ENCODE results near the gene ST14.

DNA sequence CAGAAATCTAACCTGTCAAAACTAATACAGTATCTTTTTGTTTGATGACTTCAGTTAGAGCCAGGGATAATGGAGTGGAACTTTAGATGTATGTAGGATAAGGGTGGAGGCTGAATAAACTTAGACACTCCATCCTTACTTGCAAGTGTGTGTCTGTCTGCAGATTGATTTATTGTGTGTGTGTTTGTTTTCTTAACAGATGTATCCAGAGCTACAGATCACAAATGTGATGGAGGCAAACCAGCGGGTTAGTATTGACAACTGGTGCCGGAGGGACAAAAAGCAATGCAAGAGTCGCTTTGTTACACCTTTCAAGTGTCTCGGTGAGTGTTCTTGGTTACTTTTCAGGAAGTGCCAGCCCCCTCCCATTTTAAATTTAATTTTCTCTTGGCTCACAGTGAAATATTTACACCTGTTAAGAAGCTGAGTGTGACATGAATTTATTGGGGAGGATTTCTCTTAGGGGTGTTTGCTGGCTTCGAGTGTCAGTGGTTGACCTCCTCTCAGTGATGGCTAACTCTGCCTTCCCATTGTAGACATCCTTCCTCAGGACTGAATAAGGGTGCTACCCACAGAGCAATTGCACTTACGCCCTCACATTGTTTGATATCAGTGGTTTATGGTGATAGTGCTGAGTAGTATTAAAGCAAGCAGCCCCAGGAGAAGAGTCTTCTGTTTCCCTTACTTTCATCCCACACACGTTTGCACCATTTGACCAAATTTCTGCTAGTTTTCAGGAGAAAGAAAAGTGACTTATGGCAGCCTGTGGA lies 49.1 kb upstream of the ST14 start:
- TF ChIP-seq, protein P1, sequence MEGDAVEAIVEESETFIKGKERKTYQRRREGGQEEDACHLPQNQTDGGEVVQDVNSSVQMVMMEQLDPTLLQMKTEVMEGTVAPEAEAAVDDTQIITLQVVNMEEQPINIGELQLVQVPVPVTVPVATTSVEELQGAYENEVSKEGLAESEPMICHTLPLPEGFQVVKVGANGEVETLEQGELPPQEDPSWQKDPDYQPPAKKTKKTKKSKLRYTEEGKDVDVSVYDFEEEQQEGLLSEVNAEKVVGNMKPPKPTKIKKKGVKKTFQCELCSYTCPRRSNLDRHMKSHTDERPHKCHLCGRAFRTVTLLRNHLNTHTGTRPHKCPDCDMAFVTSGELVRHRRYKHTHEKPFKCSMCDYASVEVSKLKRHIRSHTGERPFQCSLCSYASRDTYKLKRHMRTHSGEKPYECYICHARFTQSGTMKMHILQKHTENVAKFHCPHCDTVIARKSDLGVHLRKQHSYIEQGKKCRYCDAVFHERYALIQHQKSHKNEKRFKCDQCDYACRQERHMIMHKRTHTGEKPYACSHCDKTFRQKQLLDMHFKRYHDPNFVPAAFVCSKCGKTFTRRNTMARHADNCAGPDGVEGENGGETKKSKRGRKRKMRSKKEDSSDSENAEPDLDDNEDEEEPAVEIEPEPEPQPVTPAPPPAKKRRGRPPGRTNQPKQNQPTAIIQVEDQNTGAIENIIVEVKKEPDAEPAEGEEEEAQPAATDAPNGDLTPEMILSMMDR (optimal IDR thresholded peaks at IDR 0.05 in 1 of 3, IDR thresholded peaks at IDR 0.05 in 1 of 3, conservative IDR thresholded peaks at IDR 0.05 in 1 of 3; ENCODE audit: extremely low read depth in 1 of 3, insufficient read depth in 2 of 3, low read length in 3 of 3): no peak
- TF ChIP-seq EZH2 (IDR thresholded peaks at IDR 0.05; ENCODE audit: low read length): no peak

All from keratinocyte (primary cell).